A673 (cell line): Measurements from ENCODE around the gene SEL1L3.

Source experiments
- CTCF ChIP-seq: fragments of 300-800, 200-600 bp; sonication (generic); conservative IDR thresholded peaks from 2 replicates; pipeline ENCODE4 v1.5.1; 2017; ENCODE audit warnings: low read depth, mild to moderate bottlenecking, antibody characterized with exemption, low read length, moderate library complexity, mixed read lengths
- EZH2 ChIP-seq: fragments of 200-600 bp; sonication (generic); IDR thresholded peaks from 2 replicates; pipeline ENCODE4 v1.6.1; 2017; ENCODE audit warnings: borderline replicate concordance, low read depth, mild to moderate bottlenecking, mixed read lengths, antibody characterized with exemption, low read length; ENCODE audit not compliant: poor library complexity, severe bottlenecking

GRCh38 chr4:25872851-25873631 is 10.3 kb upstream of the SEL1L3 start:
- TF ChIP-seq CTCF (no peak), EZH2 (no peak)
